AG08396 (cell line): ENCODE measurements around the gene PCDHGA9.
"Not testable (repeated sequence)": the region's sequence is repeated elsewhere in the genome, so short reads cannot be mapped to it uniquely, and the experiment has no call there.

ENCODE experiments used
- DNase-seq: peaks from one replicate; pipeline ENCODE4 v3.0.0; 2012; ENCODE audit warnings: low spot score, mixed read lengths

PCDHGA9 gene

DNA sequence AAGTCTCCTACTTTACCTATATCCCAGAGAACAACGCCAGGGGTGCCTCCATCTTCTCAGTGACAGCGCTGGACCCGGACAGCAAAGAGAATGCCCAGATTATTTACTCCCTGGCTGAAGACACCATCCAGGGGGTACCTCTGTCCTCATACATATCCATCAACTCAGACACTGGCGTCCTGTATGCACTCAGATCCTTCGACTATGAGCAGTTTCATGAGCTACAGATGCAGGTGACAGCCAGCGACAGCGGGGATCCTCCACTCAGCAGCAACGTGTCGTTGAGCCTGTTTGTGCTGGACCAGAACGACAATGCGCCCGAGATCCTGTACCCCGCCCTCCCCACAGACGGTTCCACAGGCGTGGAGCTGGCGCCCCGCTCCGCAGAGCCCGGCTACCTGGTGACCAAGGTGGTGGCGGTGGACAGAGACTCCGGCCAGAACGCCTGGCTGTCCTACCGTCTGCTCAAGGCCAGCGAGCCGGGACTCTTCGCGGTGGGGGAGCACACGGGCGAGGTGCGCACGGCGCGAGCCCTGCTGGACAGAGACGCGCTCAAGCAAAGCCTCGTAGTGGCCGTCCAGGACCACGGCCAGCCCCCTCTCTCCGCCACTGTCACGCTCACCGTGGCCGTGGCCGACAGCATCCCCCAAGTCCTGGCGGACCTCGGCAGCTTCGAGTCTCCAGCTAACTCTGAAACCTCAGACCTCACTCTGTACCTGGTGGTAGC is 12.1 kb downstream of the PCDHGA9 start:
- not testable (repeated sequence) for DNase-seq

DNA sequence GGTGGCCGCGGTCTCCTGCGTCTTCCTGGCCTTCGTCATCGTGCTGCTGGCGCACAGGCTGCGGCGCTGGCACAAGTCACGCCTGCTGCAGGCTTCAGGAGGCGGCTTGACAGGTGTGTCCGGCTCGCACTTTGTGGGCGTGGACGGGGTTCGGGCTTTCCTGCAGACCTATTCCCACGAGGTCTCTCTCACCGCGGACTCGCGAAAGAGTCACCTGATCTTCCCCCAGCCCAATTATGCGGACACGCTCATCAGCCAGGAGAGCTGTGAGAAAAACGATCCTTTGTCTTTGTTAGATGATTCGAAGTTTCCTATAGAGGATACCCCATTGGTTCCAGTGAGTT is 12.7 kb downstream of the PCDHGA9 start:
- not testable (repeated sequence) for DNase-seq

DNA sequence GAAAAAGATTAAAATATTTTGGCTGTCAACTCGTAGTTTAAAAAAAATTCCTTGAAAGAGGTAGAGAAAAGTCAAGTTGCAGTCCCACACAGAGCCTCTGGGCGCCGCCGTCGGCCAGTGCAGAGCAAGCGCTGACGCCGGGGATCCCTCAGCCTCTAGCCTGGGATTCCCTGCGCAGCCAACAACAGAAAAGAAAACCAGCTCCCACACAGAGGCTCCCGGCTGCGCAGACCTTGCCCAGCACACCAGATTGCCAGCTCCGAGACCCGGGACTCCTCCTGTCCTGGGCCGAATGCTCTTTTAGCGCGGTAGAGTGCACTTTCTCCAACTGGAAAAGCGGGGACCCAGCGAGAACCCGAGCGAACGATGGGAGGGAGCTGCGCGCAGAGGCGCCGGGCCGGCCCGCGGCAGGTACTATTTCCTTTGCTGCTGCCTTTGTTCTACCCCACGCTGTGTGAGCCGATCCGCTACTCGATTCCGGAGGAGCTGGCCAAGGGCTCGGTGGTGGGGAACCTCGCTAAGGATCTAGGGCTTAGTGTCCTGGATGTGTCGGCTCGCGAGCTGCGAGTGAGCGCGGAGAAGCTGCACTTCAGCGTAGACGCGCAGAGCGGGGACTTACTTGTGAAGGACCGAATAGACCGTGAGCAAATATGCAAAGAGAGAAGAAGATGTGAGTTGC is 15.1 kb downstream of the PCDHGA9 start, which contains the start of gene PCDHGB7:
PCDHGB7 (plus strand) TSS at position 184 of the 679 bp plus-strand sequence; CDS start at position 367, 183 bp downstream.
- DNase-seq = peak; percentile 78

- no peak for DNase-seq
Measured at GRCh38 chr5:141419074-141419880, 16.7 kb downstream of the PCDHGA9 start.

GRCh38 chr5:141420855-141421488 is 18.4 kb downstream of the PCDHGA9 start, which contains the start of gene PCDHGA11:
Gene PCDHGA11, plus strand, starts transcription at chr5:141421051. Its CDS starts 177 bp downstream, at chr5:141421228.
- DNase-seq = peak; percentile 67

DNA sequence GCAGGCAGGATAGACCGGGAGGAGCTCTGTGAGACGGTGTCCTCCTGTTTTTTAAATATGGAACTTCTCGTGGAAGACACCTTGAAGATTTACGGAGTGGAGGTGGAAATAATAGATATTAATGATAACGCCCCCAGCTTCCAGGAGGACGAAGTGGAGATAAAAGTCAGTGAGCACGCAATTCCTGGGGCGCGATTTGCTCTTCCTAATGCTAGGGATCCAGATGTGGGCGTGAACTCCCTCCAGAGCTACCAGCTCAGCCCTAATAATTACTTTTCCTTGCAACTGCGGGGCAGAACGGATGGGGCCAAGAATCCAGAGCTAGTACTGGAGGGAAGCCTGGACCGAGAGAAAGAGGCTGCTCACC is 18.9 kb downstream of the PCDHGA9 start:
- DNase-seq = no peak

- DNase-seq = no peak
Measured at GRCh38 chr5:141422742-141423291, 20.2 kb downstream of the PCDHGA9 start.

DNA sequence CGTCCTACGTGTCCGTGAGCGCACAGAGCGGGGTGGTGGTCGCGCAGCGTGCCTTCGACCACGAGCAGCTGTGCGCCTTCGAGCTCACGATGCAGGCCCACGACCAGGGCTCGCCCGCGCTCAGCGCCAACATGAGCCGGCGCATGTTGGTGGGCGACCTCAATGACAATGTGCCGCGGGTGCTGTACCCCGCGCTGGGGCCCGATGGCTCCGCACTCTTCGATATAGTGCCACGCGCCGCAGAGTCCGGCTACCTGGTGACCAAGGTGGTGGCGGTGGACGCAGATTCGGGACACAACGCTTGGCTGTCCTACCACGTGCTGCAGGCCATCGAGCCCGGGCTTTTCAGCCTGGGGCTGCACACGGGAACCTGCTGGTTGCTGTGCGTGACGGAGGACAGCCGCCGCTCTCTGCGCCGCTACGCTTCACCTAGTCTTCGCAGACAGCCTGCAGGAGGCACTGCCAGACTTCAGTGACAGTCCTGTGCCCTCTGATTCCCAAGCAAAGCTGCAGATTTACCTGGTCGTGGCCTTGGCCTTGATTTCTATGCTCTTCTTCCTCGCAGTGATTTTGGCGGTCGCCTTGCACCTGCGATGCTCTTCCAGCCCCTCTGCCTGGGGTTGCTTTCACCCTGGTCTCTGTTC is 25.3 kb downstream of the PCDHGA9 start:
- no peak for DNase-seq

DNA sequence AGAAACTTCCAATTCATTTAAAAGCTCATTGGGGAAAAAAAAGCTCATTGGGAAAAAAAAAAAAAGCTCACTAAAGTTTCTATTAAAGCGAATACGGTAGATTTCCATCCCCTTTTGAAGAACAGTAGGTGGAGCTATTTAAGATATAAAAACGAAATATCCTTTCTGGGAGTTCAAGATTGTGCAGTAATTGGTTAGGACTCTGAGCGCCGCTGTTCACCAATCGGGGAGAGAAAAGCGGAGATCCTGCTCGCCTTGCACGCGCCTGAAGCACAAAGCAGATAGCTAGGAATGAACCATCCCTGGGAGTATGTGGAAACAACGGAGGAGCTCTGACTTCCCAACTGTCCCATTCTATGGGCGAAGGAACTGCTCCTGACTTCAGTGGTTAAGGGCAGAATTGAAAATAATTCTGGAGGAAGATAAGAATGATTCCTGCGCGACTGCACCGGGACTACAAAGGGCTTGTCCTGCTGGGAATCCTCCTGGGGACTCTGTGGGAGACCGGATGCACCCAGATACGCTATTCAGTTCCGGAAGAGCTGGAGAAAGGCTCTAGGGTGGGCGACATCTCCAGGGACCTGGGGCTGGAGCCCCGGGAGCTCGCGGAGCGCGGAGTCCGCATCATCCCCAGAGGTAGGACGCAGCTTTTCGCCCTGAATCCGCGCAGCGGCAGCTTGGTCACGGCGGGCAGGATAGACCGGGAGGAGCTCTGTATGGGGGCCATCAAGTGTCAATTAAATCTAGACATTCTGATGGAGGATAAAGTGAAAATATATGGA is 27.9 kb downstream of the PCDHGA9 start, which contains the start of gene PCDHGA12:
PCDHGA12 (plus strand) TSS at position 176 of the 782 bp plus-strand sequence; CDS start at position 429, 253 bp downstream.
- peak; percentile 79 for DNase-seq

DNA sequence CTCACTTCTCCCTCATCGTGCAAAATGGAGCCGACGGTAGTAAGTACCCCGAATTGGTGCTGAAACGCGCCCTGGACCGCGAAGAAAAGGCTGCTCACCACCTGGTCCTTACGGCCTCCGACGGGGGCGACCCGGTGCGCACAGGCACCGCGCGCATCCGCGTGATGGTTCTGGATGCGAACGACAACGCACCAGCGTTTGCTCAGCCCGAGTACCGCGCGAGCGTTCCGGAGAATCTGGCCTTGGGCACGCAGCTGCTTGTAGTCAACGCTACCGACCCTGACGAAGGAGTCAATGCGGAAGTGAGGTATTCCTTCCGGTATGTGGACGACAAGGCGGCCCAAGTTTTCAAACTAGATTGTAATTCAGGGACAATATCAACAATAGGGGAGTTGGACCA is 28.7 kb downstream of the PCDHGA9 start:
- no peak for DNase-seq

GRCh38 chr5:141432308-141432707 is 29.7 kb downstream of the PCDHGA9 start:
- DNase-seq = not testable (repeated sequence)

DNA sequence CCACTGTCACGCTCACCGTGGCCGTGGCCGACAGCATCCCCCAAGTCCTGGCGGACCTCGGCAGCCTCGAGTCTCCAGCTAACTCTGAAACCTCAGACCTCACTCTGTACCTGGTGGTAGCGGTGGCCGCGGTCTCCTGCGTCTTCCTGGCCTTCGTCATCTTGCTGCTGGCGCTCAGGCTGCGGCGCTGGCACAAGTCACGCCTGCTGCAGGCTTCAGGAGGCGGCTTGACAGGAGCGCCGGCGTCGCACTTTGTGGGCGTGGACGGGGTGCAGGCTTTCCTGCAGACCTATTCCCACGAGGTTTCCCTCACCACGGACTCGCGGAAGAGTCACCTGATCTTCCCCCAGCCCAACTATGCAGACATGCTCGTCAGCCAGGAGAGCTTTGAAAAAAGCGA is 30.1 kb downstream of the PCDHGA9 start:
- DNase-seq = not testable (repeated sequence)

GRCh38 chr5:141434006-141434405 is 31.4 kb downstream of the PCDHGA9 start:
- peak; percentile 45 for DNase-seq

GRCh38 chr5:141437221-141437620 is 34.6 kb downstream of the PCDHGA9 start:
- peak; percentile 58 for DNase-seq

- DNase-seq = no peak
Measured at GRCh38 chr5:141439411-141440141, 37.0 kb downstream of the PCDHGA9 start.

GRCh38 chr5:141440341-141440740 is 37.8 kb downstream of the PCDHGA9 start:
- no peak for DNase-seq

GRCh38 chr5:141441571-141442170 is 39.1 kb downstream of the PCDHGA9 start:
- no peak for DNase-seq
